Breast epithelium (tissue), 4 donors: ENCODE data around the gene NKX6-2. TPM values are rescaled to one million over a fixed set of nuclear protein-coding genes. Genes with fewer than 3 reads are reported as not detected.
"Not testable (repeated sequence)": the region's sequence is repeated elsewhere in the genome, so short reads cannot be mapped to it uniquely, and the experiment has no call there.

Experiments
- DNase-seq, 2 donors: peaks; one replicate each; pipeline ENCODE4 v3.0.0-alpha.2; 2019; ENCODE audit warnings: low spot score in 2 of 2
- H3K27ac ChIP-seq, 2 donors: fragments of 200-600 bp; sonication (generic) in 1 of 2; one replicate each; pipeline ENCODE4 v1.5.1; 2016 to 2019; ENCODE audit warnings: mild to moderate bottlenecking in 1 of 2
- H3K27me3 ChIP-seq, 2 donors: fragments of 200-600 bp; sonication (generic) in 1 of 2; one replicate each; pipeline versions ENCODE4 v1.5.1 to v1.6.0; 2017 to 2019; ENCODE audit warnings: control low read depth in 1 of 2, mild to moderate bottlenecking in 1 of 2
- H3K36me3 ChIP-seq: fragments of 200-600 bp; one replicate; pipeline ENCODE4 v1.5.1; 2019
- H3K4me1 ChIP-seq, 2 donors: fragments of 200-600 bp; sonication (generic); one replicate each; pipeline ENCODE4 v1.5.1; 2016 to 2019; ENCODE audit warnings: control low read depth in 1 of 2
- H3K4me3 ChIP-seq, 3 donors: fragments of 200-600 bp; sonication (generic); 1 replicate in 2 of 3; 2 replicates in 1 of 3; pipeline ENCODE4 v1.5.1; 2016 to 2019; ENCODE audit warnings: mild to moderate bottlenecking in 3 of 3, moderate library complexity in 2 of 3
- H3K9me3 ChIP-seq, 2 donors: fragments of 200-600 bp; sonication (generic) in 1 of 2; one replicate each; pipeline ENCODE4 v1.5.1; 2016 to 2019; ENCODE audit warnings: control low read depth in 1 of 2
- POLR2A ChIP-seq: fragments of 450-650 bp; IDR thresholded peaks from one replicate; pipeline ENCODE4 v1.6.1; 2016; ENCODE audit warnings: antibody characterized with exemption, mild to moderate bottlenecking, moderate library complexity
- POLR2AphosphoS5 ChIP-seq, 3 donors: sonication (generic); formaldehyde crosslinking; IDR thresholded peaks; one replicate each; pipeline ENCODE4 v1.6.1; 2017; ENCODE audit warnings: antibody characterized with exemption in 3 of 3
- intact Hi-C: fragments of 100-400 bp; cut with DNase I; formaldehyde crosslinking; loops from one replicate; pipeline ENCODE4 v1.15.1; 2023; ENCODE audit warnings: low total_unique reads
- total RNA-seq, 3 donors: library from RNA; depleted of rRNA; stranded (reverse); fragments of >200 nt; gene quantifications; one replicate each; pipeline ENCODE4 v1.1.0, GENCODE V29; 2016
- TF ChIP-seq, protein P1 (sequence below), 3 donors: fragments of 450-650 bp; IDR thresholded peaks; one replicate each; pipeline ENCODE4 v1.5.1; 2016 to 2017; ENCODE audit warnings: antibody characterized with exemption in 3 of 3, mild to moderate bottlenecking in 3 of 3, moderate library complexity in 3 of 3

NKX6-2 gene
- total RNA-seq, 3 donors from 2014 or later: not detected

DNA sequence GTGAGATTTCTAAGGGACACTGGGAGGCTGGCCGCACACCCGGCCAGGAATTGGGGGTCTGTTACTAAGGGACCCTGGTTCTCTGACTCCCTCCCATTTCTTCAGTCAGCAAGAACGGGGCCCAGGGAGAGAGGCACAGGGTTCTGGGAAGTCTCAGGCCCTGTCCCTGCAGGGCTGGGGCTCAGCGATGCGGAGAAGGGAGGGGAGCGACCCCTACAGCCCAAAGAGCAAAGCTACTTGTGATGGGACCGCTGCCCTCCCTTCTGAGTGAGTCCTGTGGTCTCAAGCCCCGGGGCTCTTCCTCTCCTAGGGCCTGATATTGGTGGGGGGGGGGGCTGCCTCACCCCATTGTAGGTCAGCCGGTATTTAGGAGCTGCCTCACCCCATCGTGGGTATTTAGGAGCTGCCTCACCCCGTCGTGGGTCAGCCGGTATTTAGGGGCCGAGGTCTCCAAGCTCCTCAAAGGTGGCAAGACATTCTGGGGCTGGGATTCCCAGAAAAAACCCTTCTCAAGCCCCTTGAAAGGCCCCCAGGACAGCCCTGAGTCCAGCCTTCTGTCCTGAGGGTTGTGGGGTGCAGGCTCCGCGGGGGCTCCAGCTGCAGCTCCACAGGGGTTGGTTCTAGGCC is 16.9 kb upstream of the NKX6-2 start:
- Histone ChIP-seq H3K27ac (no peak overlapping the region), H3K4me1 (no peaks in the 10 kb centered on the region), H3K36me3 (no peaks in the 10 kb centered on the region), H3K9me3 (peaks cover 5 to 6% of the 10 kb centered on the region in 2 donors), H3K27me3 (peaks cover 0 to 32% of the 10 kb centered on the region in 2 donors), H3K4me3 (no peak overlapping the region)
- intact Hi-C loops: loop anchor here (5.0 kb wide), 1 partner anchor 1416 kb away; no protein-coding TSS in a partner anchor
- DNase-seq: no peak
- no peak for TF ChIP-seq POLR2AphosphoS5 (IDR thresholded peaks at IDR 0.05)
- TF ChIP-seq, protein P1, sequence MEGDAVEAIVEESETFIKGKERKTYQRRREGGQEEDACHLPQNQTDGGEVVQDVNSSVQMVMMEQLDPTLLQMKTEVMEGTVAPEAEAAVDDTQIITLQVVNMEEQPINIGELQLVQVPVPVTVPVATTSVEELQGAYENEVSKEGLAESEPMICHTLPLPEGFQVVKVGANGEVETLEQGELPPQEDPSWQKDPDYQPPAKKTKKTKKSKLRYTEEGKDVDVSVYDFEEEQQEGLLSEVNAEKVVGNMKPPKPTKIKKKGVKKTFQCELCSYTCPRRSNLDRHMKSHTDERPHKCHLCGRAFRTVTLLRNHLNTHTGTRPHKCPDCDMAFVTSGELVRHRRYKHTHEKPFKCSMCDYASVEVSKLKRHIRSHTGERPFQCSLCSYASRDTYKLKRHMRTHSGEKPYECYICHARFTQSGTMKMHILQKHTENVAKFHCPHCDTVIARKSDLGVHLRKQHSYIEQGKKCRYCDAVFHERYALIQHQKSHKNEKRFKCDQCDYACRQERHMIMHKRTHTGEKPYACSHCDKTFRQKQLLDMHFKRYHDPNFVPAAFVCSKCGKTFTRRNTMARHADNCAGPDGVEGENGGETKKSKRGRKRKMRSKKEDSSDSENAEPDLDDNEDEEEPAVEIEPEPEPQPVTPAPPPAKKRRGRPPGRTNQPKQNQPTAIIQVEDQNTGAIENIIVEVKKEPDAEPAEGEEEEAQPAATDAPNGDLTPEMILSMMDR (IDR thresholded peaks at IDR 0.05): no peak
- TF ChIP-seq POLR2A: no peak

DNA sequence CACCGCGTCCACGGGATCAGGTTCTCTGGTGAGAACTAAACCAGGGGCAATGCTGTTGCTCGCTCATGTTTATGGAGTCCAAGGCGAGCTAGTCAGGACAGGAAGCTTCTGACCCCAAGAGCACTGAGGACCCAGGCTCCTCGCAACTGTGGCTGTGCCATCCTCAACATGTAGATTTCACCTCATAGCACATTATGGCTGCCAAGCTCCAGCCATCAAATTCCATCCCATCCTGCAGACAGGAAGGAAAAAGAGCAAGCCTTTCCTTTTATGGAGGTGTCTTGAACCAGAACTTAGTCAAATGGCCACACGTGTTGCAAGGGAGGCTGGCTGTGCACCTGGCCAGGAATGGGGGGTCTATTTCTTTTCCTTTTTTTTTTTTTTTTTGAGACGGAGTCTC is 16.1 kb upstream of the NKX6-2 start:
- no peak overlapping the region for H3K27ac ChIP-seq
- H3K36me3 ChIP-seq: no peaks in the 10 kb centered on the region
- intact Hi-C loops: loop anchor here (5.0 kb wide), 1 partner anchor 1415 kb away; no protein-coding TSS in a partner anchor
- DNase-seq: no peak
- H3K4me3 ChIP-seq: no peak overlapping the region
- H3K27me3 ChIP-seq: peaks cover 0 to 27% of the 10 kb centered on the region in 2 donors
- H3K4me1 ChIP-seq: no peaks in the 10 kb centered on the region
- TF ChIP-seq, protein P1 (IDR thresholded peaks at IDR 0.05): no peak
- TF ChIP-seq POLR2A (no peak), POLR2AphosphoS5 (IDR thresholded peaks at IDR 0.05) (no peak)
- H3K9me3 ChIP-seq: peaks cover 5 to 6% of the 10 kb centered on the region in 2 donors

DNA sequence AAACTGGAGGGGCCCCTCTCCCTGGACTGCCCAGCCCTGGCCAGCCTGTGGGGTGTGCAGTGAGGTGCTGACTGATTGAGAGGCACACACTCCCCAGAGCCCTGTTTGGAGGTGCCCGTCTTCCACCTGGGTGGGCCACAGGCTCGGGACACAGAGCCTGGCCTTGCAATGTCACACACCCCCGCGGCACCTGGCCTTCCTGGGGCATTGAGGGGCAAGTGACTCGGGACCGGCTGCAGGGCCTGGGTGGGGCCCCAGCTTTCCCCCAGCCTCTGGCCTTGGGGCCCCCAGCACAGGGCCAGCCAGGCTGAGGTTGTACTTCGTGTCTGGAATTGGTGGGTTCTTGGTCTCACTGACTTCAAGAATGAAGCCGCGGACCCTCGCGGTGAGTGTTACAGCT is 13.9 kb upstream of the NKX6-2 start:
- intact Hi-C loops: loop anchor here (5.0 kb wide), 1 partner anchor 1413 kb away; no protein-coding TSS in a partner anchor
- Histone ChIP-seq H3K27me3 (peaks cover 0 to 30% of the 10 kb centered on the region in 2 donors), H3K9me3 (peaks cover 5 to 6% of the 10 kb centered on the region in 2 donors), H3K4me3 (no peak overlapping the region), H3K36me3 (no peaks in the 10 kb centered on the region), H3K27ac (no peak overlapping the region), H3K4me1 (no peaks in the 10 kb centered on the region)
- TF ChIP-seq, protein P1 (IDR thresholded peaks at IDR 0.05): no peak
- no peak for TF ChIP-seq POLR2A
- TF ChIP-seq POLR2AphosphoS5 (IDR thresholded peaks at IDR 0.05): no peak
- no peak for DNase-seq

DNA sequence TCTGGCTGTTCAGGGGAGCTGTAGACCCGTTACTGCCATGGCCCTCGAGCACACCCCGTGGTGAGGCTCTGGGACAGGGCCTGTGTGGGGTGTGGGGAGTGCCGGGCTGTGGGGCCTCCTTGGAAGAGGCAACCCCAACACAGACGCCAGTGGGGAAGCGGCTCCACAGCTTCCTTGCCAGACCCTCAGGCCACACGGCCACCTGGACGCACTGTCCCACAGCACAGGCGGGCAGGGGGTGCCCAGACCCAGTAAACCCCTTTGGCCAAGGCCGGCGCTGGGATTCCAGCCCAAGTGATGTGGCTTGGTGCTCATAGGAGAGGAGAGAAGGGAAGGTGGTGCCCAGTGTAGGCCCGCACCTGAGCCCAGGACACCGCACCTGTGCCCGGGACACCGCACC is 12.9 kb upstream of the NKX6-2 start:
- Histone ChIP-seq H3K27ac (no peak overlapping the region), H3K27me3 (peaks cover 0 to 34% of the 10 kb centered on the region in 2 donors), H3K9me3 (peaks cover 5 to 6% of the 10 kb centered on the region in 2 donors), H3K4me1 (no peaks in the 10 kb centered on the region), H3K36me3 (no peaks in the 10 kb centered on the region), H3K4me3 (no peak overlapping the region)
- DNase-seq: no peak
- no peak for TF ChIP-seq POLR2A
- TF ChIP-seq, protein P1 (IDR thresholded peaks at IDR 0.05): no peak
- no peak for TF ChIP-seq POLR2AphosphoS5 (IDR thresholded peaks at IDR 0.05)
- intact Hi-C loops: no loop called here

DNA sequence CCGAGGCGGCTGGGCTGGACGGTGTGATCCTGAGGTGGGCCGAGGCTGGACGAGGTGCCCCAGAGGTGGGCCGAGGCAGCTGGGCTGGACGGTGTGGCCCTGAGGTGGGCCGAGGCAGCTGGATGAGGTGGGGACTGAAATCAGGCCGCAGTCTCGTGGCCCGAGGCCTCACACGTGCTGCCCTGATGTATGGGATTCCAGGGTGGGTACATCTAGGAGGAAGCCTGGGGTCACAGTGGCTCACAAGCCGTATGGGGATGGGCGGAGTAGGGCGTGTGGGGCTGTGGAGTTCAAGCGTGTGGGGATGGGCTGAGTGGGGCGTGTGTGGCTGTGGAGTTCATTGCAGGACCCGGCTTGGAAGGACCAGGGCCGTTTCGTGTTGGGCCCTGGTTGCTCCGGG is 12.5 kb upstream of the NKX6-2 start:
- DNase-seq: no peak
- Histone ChIP-seq H3K4me1 (no peaks in the 10 kb centered on the region), H3K27me3 (peaks cover 0 to 35% of the 10 kb centered on the region in 2 donors), H3K36me3 (no peaks in the 10 kb centered on the region), H3K27ac (no peak overlapping the region), H3K4me3 (no peak overlapping the region), H3K9me3 (peaks cover 5 to 6% of the 10 kb centered on the region in 2 donors)
- intact Hi-C loops: no loop called here
- TF ChIP-seq POLR2AphosphoS5 (IDR thresholded peaks at IDR 0.05): no peak
- TF ChIP-seq, protein P1 (IDR thresholded peaks at IDR 0.05): no peak
- TF ChIP-seq POLR2A: no peak

DNA sequence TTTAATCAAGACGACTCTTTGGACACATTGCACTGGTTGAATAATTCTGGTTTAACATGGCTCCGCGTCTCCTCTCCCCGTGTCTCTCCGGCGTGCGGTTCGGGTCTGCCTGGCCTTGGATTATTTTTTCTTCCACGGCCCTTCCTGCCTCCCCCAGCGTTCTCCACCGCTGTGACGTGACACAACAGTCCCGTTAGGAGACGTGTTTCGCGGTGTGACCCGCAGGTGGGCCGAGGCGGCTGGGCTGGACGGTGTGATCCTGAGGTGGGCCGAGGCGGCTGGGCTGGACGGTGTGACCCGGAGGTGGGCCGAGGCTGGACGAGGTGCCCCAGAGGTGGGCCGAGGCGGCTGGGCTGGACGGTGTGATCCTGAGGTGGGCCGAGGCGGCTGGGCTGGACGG is 12.0 kb upstream of the NKX6-2 start:
- intact Hi-C loops, H3K9me3 ChIP-seq, DNase-seq, H3K4me1 ChIP-seq, H3K27ac ChIP-seq, H3K4me3 ChIP-seq, H3K36me3 ChIP-seq: not testable (repeated sequence)
- H3K27me3 ChIP-seq: peaks cover 0 to 35% of the 10 kb centered on the region in 2 donors
